ENCODE results near the gene XAF1. TPM values are rescaled to one million over a fixed set of nuclear protein-coding genes. Genes with fewer than 3 reads are reported as not detected.

XAF1 gene, protein sequence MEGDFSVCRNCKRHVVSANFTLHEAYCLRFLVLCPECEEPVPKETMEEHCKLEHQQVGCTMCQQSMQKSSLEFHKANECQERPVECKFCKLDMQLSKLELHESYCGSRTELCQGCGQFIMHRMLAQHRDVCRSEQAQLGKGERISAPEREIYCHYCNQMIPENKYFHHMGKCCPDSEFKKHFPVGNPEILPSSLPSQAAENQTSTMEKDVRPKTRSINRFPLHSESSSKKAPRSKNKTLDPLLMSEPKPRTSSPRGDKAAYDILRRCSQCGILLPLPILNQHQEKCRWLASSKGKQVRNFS
- 10 to 100 TPM; 15.0 to 19.0 TPM for total RNA-seq

DNA sequence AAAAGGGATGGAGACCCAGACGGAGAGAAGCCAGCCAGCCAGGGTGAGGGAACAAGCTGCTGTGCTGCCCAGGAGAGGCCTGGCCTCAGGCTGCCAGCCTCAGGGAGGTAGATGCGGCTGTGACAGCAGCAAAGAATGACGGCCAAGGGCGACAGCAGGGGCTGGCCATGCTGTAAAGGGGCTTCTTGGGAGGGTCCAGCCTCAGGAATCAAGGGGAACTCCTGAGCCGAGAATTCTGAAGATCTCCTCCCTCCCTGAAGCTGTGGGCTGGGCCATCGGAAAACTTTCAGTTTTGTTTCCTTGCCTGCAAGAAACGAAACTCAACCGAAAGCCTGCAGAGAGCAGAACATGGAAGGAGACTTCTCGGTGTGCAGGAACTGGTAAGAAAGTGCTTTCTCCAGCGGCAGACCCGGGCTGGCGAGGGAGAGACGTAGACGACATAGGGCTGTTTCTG is at the start of gene XAF1:
Gene XAF1 (plus strand): TSS at position 316 of the 454 bp plus-strand sequence. CDS start 33 bp downstream, at position 349.
- intact Hi-C loops (cut with micrococcal nuclease): loop anchor here (5.0 kb wide), 2 partner anchors 88 to 103 kb away; partner anchors contain the start of genes C17orf100 and MED31
- Mint-ChIP-seq H3K36me3 (ENCODE audit: low read depth) (peaks cover 36% of the 10 kb centered on the region), H3K27ac (peak within 1 kb of the TSS; percentile 84), H3K27me3 (ENCODE audit: low read depth) (no peaks in the 10 kb centered on the region), H3K4me1 (ENCODE audit: low read depth) (peaks cover 53% of the 10 kb centered on the region), H3K4me3 (peak within 1 kb of the TSS; percentile 93), H3K9me3 (no peaks in the 10 kb centered on the region)
- peak; percentile 61 for DNase-seq
- CTCF ChIA-PET: interaction anchor here (0.7 to 1.3 kb wide), 3 partner anchors 89 to 282 kb away, joined by 3 read pairs; no protein-coding TSS in a partner anchor

- no peaks in the 10 kb centered on the region for H3K36me3 Mint-ChIP-seq (ENCODE audit: low read depth)
- CTCF ChIA-PET: no interaction called here
- no peak for DNase-seq
- no peaks in the 10 kb centered on the region for H3K9me3 Mint-ChIP-seq
- peaks cover 9% of the 10 kb centered on the region for H3K27me3 Mint-ChIP-seq (ENCODE audit: low read depth)
- H3K4me3 Mint-ChIP-seq: no peak overlapping the region
- no peak overlapping the region for H3K27ac Mint-ChIP-seq
- H3K4me1 Mint-ChIP-seq (ENCODE audit: low read depth): peaks cover 4% of the 10 kb centered on the region
- intact Hi-C loops (cut with micrococcal nuclease): no loop called here
Measured at GRCh38 chr17:6706499-6706898, 49.3 kb upstream of the XAF1 start.

DNA sequence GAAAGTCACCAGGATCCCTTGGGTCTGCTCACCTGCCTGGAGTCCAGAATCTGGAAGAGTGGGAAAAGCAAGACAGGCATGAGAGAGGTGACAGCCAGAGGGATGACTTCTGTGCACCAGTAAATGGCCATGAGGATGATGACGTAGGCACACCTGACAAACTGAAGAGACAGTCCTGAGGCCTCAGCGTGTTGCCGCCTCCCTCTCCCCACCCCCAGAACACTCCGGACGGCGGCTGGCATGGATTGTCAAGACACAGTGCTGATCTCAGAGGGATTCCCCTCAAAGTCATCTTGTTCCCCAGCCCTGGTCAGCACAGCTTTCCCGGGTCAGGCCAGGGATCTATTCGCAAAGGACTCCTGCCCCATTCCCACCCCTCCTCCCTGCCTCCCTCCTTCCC is 48.9 kb upstream of the XAF1 start:
- intact Hi-C loops (cut with micrococcal nuclease): no loop called here
- no peak for DNase-seq
- H3K4me1 Mint-ChIP-seq (ENCODE audit: low read depth): peaks cover 2% of the 10 kb centered on the region
- peaks cover 12% of the 10 kb centered on the region for H3K27me3 Mint-ChIP-seq (ENCODE audit: low read depth)
- no peak overlapping the region for H3K4me3 Mint-ChIP-seq
- no peak overlapping the region for H3K27ac Mint-ChIP-seq
- CTCF ChIA-PET: no interaction called here
- H3K9me3 Mint-ChIP-seq: no peaks in the 10 kb centered on the region
- H3K36me3 Mint-ChIP-seq (ENCODE audit: low read depth): no peaks in the 10 kb centered on the region

- no peak for DNase-seq
- Mint-ChIP-seq H3K36me3 (ENCODE audit: low read depth) (no peaks in the 10 kb centered on the region), H3K27me3 (ENCODE audit: low read depth) (peaks cover 24% of the 10 kb centered on the region), H3K9me3 (no peaks in the 10 kb centered on the region), H3K4me3 (no peak overlapping the region), H3K4me1 (ENCODE audit: low read depth) (peaks cover 8% of the 10 kb centered on the region), H3K27ac (no peak overlapping the region)
- intact Hi-C loops (cut with micrococcal nuclease): no loop called here
- CTCF ChIA-PET: no interaction called here
Measured at GRCh38 chr17:6708357-6708961, 47.4 kb upstream of the XAF1 start.

DNA sequence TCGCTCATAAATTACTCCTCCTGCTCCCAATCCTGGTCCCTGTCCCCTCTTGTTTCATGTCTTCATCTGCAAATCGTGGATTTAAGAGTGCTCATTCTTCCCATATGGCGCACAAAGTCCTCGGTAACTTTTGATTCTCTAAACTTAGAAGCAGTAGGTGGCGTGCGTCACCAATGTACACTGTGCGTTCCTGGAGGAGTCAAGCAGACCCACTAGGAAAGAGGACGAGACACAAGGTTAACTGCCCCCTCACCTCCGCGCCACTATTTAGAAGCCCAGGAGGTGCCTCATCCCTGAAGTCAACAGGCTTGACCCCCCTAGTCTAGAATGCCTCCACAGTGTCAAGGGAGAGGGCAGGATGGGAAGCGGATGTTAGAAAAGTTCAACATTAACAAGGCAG is 45.5 kb upstream of the XAF1 start:
- peaks cover 38% of the 10 kb centered on the region for H3K27me3 Mint-ChIP-seq (ENCODE audit: low read depth)
- CTCF ChIA-PET: no interaction called here
- DNase-seq: no peak
- no peak overlapping the region for H3K27ac Mint-ChIP-seq
- H3K4me3 Mint-ChIP-seq: no peak overlapping the region
- no peaks in the 10 kb centered on the region for H3K36me3 Mint-ChIP-seq (ENCODE audit: low read depth)
- intact Hi-C loops (cut with micrococcal nuclease): no loop called here
- H3K9me3 Mint-ChIP-seq: peaks cover under 1% of the 10 kb centered on the region
- peaks cover 16% of the 10 kb centered on the region for H3K4me1 Mint-ChIP-seq (ENCODE audit: low read depth)

GRCh38 chr17:6711081-6711674 is 44.7 kb upstream of the XAF1 start:
- H3K4me1 Mint-ChIP-seq (ENCODE audit: low read depth): peaks cover 16% of the 10 kb centered on the region
- CTCF ChIA-PET: no interaction called here
- H3K9me3 Mint-ChIP-seq: peaks cover 3% of the 10 kb centered on the region
- intact Hi-C loops (cut with micrococcal nuclease): no loop called here
- DNase-seq: no peak
- H3K4me3 Mint-ChIP-seq: no peak overlapping the region
- H3K27ac Mint-ChIP-seq: no peak overlapping the region
- H3K27me3 Mint-ChIP-seq (ENCODE audit: low read depth): peaks cover 46% of the 10 kb centered on the region
- no peaks in the 10 kb centered on the region for H3K36me3 Mint-ChIP-seq (ENCODE audit: low read depth)

GRCh38 chr17:6711681-6712057 is 44.2 kb upstream of the XAF1 start:
- H3K27me3 Mint-ChIP-seq (ENCODE audit: low read depth): peaks cover 47% of the 10 kb centered on the region
- DNase-seq: no peak
- H3K27ac Mint-ChIP-seq: no peak overlapping the region
- intact Hi-C loops (cut with micrococcal nuclease): no loop called here
- H3K36me3 Mint-ChIP-seq (ENCODE audit: low read depth): no peaks in the 10 kb centered on the region
- H3K4me3 Mint-ChIP-seq: no peak overlapping the region
- H3K9me3 Mint-ChIP-seq: peaks cover 3% of the 10 kb centered on the region
- H3K4me1 Mint-ChIP-seq (ENCODE audit: low read depth): peaks cover 16% of the 10 kb centered on the region
- CTCF ChIA-PET: no interaction called here

DNA sequence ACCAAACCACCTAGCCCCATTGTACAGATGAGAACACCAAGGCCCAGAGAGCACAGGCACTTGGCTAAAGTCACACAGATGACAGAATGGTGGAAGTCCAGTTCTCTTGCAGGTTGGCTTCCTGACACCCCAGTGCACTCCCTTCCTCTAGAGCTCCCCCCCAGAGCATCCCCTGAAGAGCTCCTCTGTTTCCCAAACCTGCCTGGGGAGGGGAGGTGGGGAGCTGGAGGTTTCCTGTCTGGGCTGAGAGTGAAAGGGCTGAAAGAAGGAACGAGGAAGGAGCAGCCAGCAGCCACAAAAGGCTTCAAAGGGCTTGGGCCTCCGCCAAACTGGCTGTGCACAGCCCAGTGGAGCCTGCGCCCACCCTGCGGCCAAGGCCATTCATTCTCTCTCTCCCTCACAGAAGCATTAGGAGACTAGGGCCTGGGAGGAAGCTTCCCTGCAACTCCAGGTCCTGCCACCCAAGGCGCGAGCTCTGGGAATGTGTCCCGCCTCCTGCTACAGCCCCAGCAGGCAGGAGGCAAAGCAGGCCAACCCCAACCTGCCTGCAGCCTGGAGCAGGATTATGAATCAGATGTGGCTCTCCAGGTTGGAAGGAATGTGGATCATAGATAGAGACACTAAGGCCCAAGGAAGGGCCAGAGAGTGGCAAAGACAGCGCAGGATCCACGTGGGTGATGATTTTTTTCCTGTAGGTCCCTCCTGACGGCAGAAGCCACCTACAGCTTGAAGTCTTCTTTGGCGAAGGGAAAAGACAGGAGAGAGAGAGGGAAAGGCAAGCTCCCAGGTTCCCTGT is 43.6 kb upstream of the XAF1 start:
- intact Hi-C loops (cut with micrococcal nuclease): no loop called here
- H3K4me1 Mint-ChIP-seq (ENCODE audit: low read depth): peaks cover 16% of the 10 kb centered on the region

DNA sequence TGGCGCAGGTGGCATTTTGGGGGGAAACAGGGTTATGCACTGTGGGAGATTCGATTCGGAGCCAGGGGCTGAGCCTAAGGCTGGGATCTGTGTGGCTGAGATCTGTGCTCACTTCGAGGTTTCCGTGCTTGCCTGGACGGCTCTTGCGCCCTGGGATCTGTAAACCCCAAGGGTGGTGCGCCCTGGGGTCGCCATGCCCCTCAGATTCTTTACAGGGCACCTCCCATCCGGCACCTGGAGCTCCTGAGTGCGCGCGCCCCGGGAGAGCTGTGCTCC is 43.1 kb upstream of the XAF1 start:
- peaks cover 16% of the 10 kb centered on the region for H3K4me1 Mint-ChIP-seq (ENCODE audit: low read depth)
- intact Hi-C loops (cut with micrococcal nuclease): no loop called here
- CTCF ChIA-PET: no interaction called here
- H3K36me3 Mint-ChIP-seq (ENCODE audit: low read depth): no peaks in the 10 kb centered on the region
- H3K27me3 Mint-ChIP-seq (ENCODE audit: low read depth): peaks cover 51% of the 10 kb centered on the region
- H3K9me3 Mint-ChIP-seq: peaks cover 3% of the 10 kb centered on the region
- H3K4me3 Mint-ChIP-seq: peak overlapping the region; percentile 57
- no peak for DNase-seq
- no peak overlapping the region for H3K27ac Mint-ChIP-seq

More for the DNA sequence above, 43.6 kb upstream of the XAF1 start:
- H3K27ac Mint-ChIP-seq: no peak overlapping the region
- DNase-seq: no peak
- peaks cover 49% of the 10 kb centered on the region for H3K27me3 Mint-ChIP-seq (ENCODE audit: low read depth)
- peak overlapping the region; percentile 19 for H3K4me3 Mint-ChIP-seq
- CTCF ChIA-PET: no interaction called here
- no peaks in the 10 kb centered on the region for H3K36me3 Mint-ChIP-seq (ENCODE audit: low read depth)
- H3K9me3 Mint-ChIP-seq: peaks cover 3% of the 10 kb centered on the region

DNA sequence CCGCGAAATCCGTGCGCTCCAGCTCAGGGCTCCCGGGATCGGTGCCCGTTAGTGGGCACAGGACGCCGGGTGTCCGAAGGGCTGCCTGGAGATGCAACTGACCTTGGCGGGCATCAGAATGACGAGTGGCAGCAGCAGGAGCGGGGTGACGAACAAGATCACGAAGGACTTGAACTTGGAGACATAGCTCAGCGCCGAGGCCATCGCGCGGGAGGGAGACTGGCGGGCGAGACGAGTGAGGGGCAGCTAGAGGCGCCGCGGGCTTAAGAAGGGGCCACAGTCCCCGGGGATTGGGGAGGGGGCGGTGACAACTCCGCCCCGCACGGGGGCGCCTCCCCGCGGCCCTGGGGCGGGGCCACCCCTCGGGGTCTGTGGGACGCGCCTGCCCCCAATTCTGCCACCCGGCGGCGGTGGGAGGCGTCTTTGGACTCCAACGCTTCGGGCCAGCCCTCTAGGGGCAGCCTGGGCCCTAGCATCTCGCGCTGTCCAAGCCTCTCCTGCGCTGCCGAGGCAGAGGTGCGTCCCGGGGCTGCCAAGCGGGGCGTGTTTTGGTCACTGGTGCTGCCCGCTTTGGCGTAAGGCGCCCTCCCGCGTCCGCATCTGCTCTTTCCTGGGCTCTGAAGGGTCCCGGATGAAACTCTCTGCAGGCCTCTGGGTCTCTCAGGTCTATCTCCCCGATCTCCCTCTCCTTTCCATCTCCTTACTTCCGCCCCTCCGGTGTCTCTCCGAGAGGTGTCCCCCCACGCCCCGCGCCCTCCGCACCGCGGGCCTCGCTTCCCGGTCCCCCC is 42.5 kb upstream of the XAF1 start, which contains the start of gene SLC13A5:
Gene SLC13A5 (minus strand): TSS at position 240 of the 788 bp plus-strand sequence. CDS start 36 bp downstream, at position 204.
- Mint-ChIP-seq H3K4me3 (peak within 1 kb of the TSS; percentile 57), H3K9me3 (peaks cover 3% of the 10 kb centered on the region), H3K36me3 (ENCODE audit: low read depth) (no peaks in the 10 kb centered on the region), H3K4me1 (ENCODE audit: low read depth) (peaks cover 16% of the 10 kb centered on the region), H3K27me3 (ENCODE audit: low read depth) (peaks cover 52% of the 10 kb centered on the region), H3K27ac (no peak within 1 kb of the TSS)
- peak; percentile 17 for DNase-seq
- intact Hi-C loops (cut with micrococcal nuclease): no loop called here
- CTCF ChIA-PET: no interaction called here

DNA sequence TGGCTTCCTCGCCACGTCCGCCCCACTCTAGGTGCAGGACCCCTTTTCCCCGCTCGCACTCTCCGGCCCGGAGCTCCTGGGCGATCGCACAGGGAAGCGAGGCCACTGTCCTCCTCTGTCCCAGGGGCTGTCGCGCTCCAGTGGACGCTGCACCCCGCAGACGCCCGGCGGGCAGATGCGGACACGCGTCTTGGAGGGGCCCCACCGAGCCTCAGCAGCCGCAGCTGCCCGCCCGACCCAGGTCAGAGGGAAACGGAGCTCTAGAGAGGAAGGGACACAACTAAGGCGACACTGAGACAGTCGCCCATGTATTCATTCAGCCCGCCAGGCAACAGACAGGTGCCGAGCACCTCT is 42.0 kb upstream of the XAF1 start:
- DNase-seq: no peak
- CTCF ChIA-PET: no interaction called here
- intact Hi-C loops (cut with micrococcal nuclease): no loop called here
- no peaks in the 10 kb centered on the region for H3K36me3 Mint-ChIP-seq (ENCODE audit: low read depth)
- peaks cover 16% of the 10 kb centered on the region for H3K4me1 Mint-ChIP-seq (ENCODE audit: low read depth)
- no peak overlapping the region for H3K27ac Mint-ChIP-seq
- H3K4me3 Mint-ChIP-seq: no peak overlapping the region
- peaks cover 52% of the 10 kb centered on the region for H3K27me3 Mint-ChIP-seq (ENCODE audit: low read depth)
- peaks cover 3% of the 10 kb centered on the region for H3K9me3 Mint-ChIP-seq
